D721Med (cell line): Measurements from ENCODE around the gene NTMT1.

ENCODE experiments used
- DNase-seq: peaks from one replicate; pipeline ENCODE4 v3.0.0; 2011; ENCODE audit warnings: low spot score; ENCODE audit not compliant: insufficient read length
- FAIRE-seq: peaks from 2 replicates; lab custom pipeline; 2011; peaks lifted over from hg19 to GRCh38; lab: Jason Lieb, UNC
- CTCF ChIP-seq: IDR thresholded peaks from 2 replicates; pipeline ENCODE4 v1.5.1; 2012; ENCODE audit warnings: mild to moderate bottlenecking, control low read depth; ENCODE audit not compliant: insufficient read depth; ENCODE audit errors: missing control alignments

NTMT1 gene

DNA sequence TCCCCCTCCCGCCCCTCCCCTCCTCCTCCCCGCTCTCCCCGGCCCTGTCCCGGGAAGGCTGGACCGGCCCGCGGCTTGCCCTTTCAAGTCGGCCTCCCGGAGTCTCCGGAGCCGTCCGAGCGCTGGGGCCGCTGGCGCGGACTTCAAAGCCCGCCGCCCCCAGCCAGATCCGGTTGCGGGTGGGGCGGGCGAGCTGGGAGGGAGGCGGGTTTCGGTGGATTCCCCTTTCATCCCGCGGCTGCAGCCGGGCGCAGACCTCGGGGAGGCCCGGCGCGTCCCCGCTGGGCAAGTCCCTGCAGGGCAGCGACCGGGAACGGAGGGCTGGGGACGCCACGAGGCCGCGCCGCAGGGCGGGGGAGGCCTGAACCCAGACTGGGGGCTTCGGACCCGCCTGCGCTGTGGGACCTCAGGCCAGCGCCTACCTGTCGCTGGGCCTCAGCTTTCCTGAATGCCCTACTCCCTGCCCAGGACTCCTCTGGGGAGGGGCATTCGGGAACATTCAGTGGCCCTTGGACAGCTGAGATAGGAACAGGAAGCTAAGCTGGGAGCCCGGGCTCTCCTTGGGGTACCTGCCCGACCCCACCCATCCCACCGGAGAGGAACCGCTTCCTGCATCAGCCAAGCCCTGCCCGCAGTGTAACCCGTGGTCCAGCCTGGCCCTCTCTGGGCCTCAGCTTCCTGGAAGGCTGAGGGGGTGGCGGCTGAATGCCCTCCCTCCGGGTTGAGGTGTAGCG lies 28.4 kb upstream of the NTMT1 start:
- DNase-seq: no peak
- FAIRE-seq: no peak
- TF ChIP-seq CTCF: no peak

DNA sequence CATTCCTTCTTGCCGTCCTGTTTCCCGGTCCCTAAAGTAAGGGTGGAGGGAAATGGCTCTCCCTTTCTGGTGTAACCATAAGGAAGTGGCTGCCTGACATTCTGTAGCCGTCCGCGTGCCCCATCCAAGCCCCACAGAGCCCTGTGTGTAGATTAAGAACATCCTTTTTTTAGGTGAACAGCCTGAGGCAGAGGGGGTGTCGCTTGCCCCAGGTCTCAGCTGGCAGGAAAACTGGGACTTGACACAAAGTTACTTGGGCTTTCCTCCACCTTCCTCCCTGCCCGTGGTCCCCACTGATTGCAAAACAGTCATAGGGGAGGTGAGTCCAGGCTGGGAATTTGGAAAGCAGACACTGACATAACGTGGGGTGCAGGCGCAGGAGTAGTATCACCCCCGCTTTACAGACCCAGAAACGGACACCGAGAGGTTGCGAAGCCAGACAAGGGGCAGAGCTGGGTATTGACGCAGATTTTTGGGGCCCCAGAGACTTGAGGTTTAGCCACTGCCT lies 27.8 kb upstream of the NTMT1 start:
- no peak for TF ChIP-seq CTCF
- FAIRE-seq (no peak), DNase-seq (no peak)

GRCh38 chr9:129601082-129601674 lies 24.8 kb upstream of the NTMT1 start:
- no peak for TF ChIP-seq CTCF
- FAIRE-seq (no peak), DNase-seq (no peak)

DNA sequence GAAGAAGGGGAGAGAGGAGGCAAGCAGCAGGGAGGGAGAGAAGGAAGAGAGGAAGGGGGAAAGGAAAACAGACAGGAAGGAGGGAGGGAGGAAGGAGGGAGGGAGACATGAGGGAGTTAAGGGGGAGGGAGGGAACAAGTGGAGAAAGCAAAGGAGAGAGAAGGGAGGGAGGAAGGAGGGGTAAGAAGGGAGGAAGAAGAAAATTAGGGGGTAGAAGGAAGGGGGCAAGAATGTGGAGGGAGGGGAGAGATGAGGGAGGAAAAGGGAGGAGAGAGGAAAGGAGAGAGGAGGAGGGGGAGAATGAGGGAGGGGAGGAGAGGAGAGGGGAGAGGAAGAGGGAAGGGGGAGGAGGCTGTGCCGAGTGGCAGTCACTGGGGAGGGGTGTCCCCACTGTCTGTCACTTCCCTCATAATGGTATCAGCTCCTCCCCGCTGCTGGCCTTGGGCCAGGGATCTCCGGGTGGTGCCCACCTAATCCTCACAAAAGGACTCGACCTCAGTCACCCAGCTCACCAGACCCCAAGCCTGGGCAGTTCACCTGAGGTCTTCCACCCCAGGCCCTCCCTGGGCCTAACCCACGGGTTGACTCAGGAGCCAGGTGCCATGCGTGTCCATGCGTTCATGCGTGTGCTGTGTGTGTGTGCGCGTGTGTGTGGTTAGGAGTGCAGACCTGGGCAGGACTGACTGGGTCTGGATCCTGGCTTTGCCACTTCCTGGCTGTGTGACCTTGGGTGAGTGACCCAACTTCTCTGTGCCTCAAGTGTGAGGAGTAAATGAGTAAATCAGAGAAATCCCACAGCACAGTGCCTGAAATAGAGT lies 23.2 kb upstream of the NTMT1 start:
- FAIRE-seq (no peak), DNase-seq (no peak)
- no peak for TF ChIP-seq CTCF

- DNase-seq (no peak), FAIRE-seq (no peak)
- no peak for TF ChIP-seq CTCF
Observed at GRCh38 chr9:129604056-129604765, 21.8 kb upstream of the NTMT1 start.

GRCh38 chr9:129604766-129605163 lies 21.2 kb upstream of the NTMT1 start:
- no peak for FAIRE-seq
- no peak for DNase-seq

More at GRCh38 chr9:129604766-129605163, 21.2 kb upstream of the NTMT1 start:
- TF ChIP-seq CTCF: no peak
